B cell (primary cell): ENCODE measurements around the gene ATAT1.

ENCODE experiments used
- CTCF ChIP-seq: fragments of 200-600 bp; IDR thresholded peaks from one replicate; pipeline ENCODE4 v1.8.0; 2022; ENCODE audit warnings: antibody characterized with exemption, mild to moderate bottlenecking
- EZH2 ChIP-seq: IDR thresholded peaks from 2 replicates; pipeline ENCODE4 v1.6.1; 2012; ENCODE audit warnings: borderline replicate concordance, low read depth, mild to moderate bottlenecking, moderate library complexity, low read length; ENCODE audit not compliant: insufficient read depth, poor library complexity, severe bottlenecking

GRCh38 chr6:30592287-30592686 lies 34.4 kb upstream of the ATAT1 start:
- TF ChIP-seq CTCF (no peak), EZH2 (no peak)
